ENCODE data around the gene ERO1A.
"Not testable (repeated sequence)": the region's sequence is repeated elsewhere in the genome, so short reads cannot be mapped to it uniquely, and the experiment has no call there.

ERO1A gene

GRCh38 chr14:52695481-52696091, at the start of gene ERO1A:
Gene ERO1A (minus strand): TSS chr14:52695558. CDS start chr14:52695481, 77 bp downstream.
- peak; percentile 36 to 43 for DNase-seq (ENCODE audit: low read depth in 1 of 2, low spot score in 1 of 2)

- DNase-seq (ENCODE audit: low read depth in 1 of 2, low spot score in 1 of 2) = no peak
These were observed 46.5 kb upstream of the ERO1A start for GRCh38 chr14:52741865-52742264.

GRCh38 chr14:52740751-52741150, 45.4 kb upstream of the ERO1A start:
- no peak for DNase-seq (ENCODE audit: low read depth in 1 of 2, low spot score in 1 of 2)

- DNase-seq (ENCODE audit: low read depth in 1 of 2, low spot score in 1 of 2) = no peak
These were observed 43.1 kb upstream of the ERO1A start for GRCh38 chr14:52738409-52738808.

GRCh38 chr14:52735921-52736489, 40.6 kb upstream of the ERO1A start:
- DNase-seq (ENCODE audit: low read depth in 1 of 2, low spot score in 1 of 2) = no peak

- no peak for DNase-seq (ENCODE audit: low read depth in 1 of 2, low spot score in 1 of 2)
These were observed 38.5 kb upstream of the ERO1A start for GRCh38 chr14:52733824-52734223.

- DNase-seq (ENCODE audit: low read depth in 1 of 2, low spot score in 1 of 2) = no peak
These were observed 35.4 kb upstream of the ERO1A start for GRCh38 chr14:52730709-52731111.

GRCh38 chr14:52729925-52730708, 34.8 kb upstream of the ERO1A start, which contains the start of gene STYX:
Gene STYX (plus strand): TSS chr14:52730166. CDS start chr14:52730475, 309 bp downstream.
- DNase-seq (ENCODE audit: low read depth in 1 of 2, low spot score in 1 of 2) = peak; percentile 96 to 97

- no peak for DNase-seq (ENCODE audit: low read depth in 1 of 2, low spot score in 1 of 2)
These were observed 34.2 kb upstream of the ERO1A start for GRCh38 chr14:52729585-52729924.

GRCh38 chr14:52729035-52729434, 33.7 kb upstream of the ERO1A start:
- DNase-seq (ENCODE audit: low read depth in 1 of 2, low spot score in 1 of 2) = not testable (repeated sequence)

- not testable (repeated sequence) for DNase-seq (ENCODE audit: low read depth in 1 of 2, low spot score in 1 of 2)
These were observed 32.2 kb upstream of the ERO1A start for GRCh38 chr14:52727509-52727908.

- DNase-seq (ENCODE audit: low read depth in 1 of 2, low spot score in 1 of 2) = no peak
These were observed 28.9 kb upstream of the ERO1A start for GRCh38 chr14:52724360-52724644.

GRCh38 chr14:52723514-52724359, 28.4 kb upstream of the ERO1A start:
- no peak for DNase-seq (ENCODE audit: low read depth in 1 of 2, low spot score in 1 of 2)

- DNase-seq (ENCODE audit: low read depth in 1 of 2, low spot score in 1 of 2) = no peak
These were observed 20.8 kb upstream of the ERO1A start for GRCh38 chr14:52716155-52716554.

- DNase-seq (ENCODE audit: low read depth in 1 of 2, low spot score in 1 of 2) = no peak
These were observed 16.3 kb upstream of the ERO1A start for GRCh38 chr14:52711666-52712065.

GRCh38 chr14:52706724-52707706, 11.7 kb upstream of the ERO1A start, which contains the start of gene PSMC6:
Gene PSMC6 (plus strand): TSS chr14:52707200. CDS start chr14:52707220, 20 bp downstream.
- peak; percentile 88 to 94 for DNase-seq (ENCODE audit: low read depth in 1 of 2, low spot score in 1 of 2)

GRCh38 chr14:52706286-52706685, 10.9 kb upstream of the ERO1A start:
- peak in 1 of 2 donors; percentile 35 for DNase-seq (ENCODE audit: low read depth in 1 of 2, low spot score in 1 of 2)

GRCh38 chr14:52703664-52704063, 8.3 kb upstream of the ERO1A start:
- DNase-seq (ENCODE audit: low read depth in 1 of 2, low spot score in 1 of 2) = no peak

GRCh38 chr14:52703225-52703624, 7.9 kb upstream of the ERO1A start:
- no peak for DNase-seq (ENCODE audit: low read depth in 1 of 2, low spot score in 1 of 2)

- DNase-seq (ENCODE audit: low read depth in 1 of 2, low spot score in 1 of 2) = no peak
These were observed 5.9 kb upstream of the ERO1A start for GRCh38 chr14:52701223-52701622.
